ENCODE results near the gene UTY. TPM values are rescaled to one million over a fixed set of nuclear protein-coding genes. Genes with fewer than 3 reads are reported as not detected.
"Not testable (repeated sequence)": the region's sequence is repeated elsewhere in the genome, so short reads cannot be mapped to it uniquely, and the experiment has no call there.

The UTY gene
- total and polyA plus RNA-seq, 4 donors: 0.12 to 4.7 TPM; not detected in 2

GRCh38 chrY:13279561-13279960 is 200.3 kb downstream of the UTY start:
- Histone ChIP-seq H3K9ac (ENCODE audit: insufficient read depth in 1 of 2, low read length in 2 of 2) (no peak overlapping the region), H3K4me3 (no peak overlapping the region), H3K36me3 (ENCODE audit: control insufficient read depth in 4 of 4, insufficient read depth in 4 of 4, low read length in 4 of 4) (peaks cover 0 to 3% (median 0%) of the 10 kb centered on the region in 4 donors), H3K27ac (ENCODE audit: low read depth in 1 of 2, low read length in 1 of 2) (no peak overlapping the region), H3K9me3 (ENCODE audit: control insufficient read depth in 4 of 4, insufficient read depth in 3 of 4, low read length in 3 of 4) (no peaks in the 10 kb centered on the region), H3K27me3 (ENCODE audit: control insufficient read depth in 3 of 3, insufficient read depth in 3 of 3, low read length in 2 of 3) (no peaks in the 10 kb centered on the region), H3K4me1 (ENCODE audit: control insufficient read depth in 5 of 5, insufficient read depth in 5 of 5, low read length in 5 of 5) (no peaks in the 10 kb centered on the region)
- 100% methylated on average over 2 of the region's 2 CpGs; no CpG with 5 or more reads in 1 of the 2 donors for WGBS, 2 donors
- no peak for ATAC-seq (ENCODE audit: insufficient read depth, low FRiP score)
- no peak for DNase-seq
- TF ChIP-seq CTCF (IDR thresholded peaks at IDR 0.05; ENCODE audit: control extremely low read depth, extremely low read depth): no peak

GRCh38 chrY:13271706-13272105 is 208.1 kb downstream of the UTY start:
- no peak for ATAC-seq (ENCODE audit: insufficient read depth, low FRiP score)
- no peak for TF ChIP-seq CTCF (IDR thresholded peaks at IDR 0.05; ENCODE audit: control extremely low read depth, extremely low read depth)
- H3K27ac ChIP-seq (ENCODE audit: low read depth in 1 of 2, low read length in 1 of 2): no peak overlapping the region
- H3K4me1 ChIP-seq (ENCODE audit: control insufficient read depth in 5 of 5, insufficient read depth in 5 of 5, low read length in 5 of 5): no peaks in the 10 kb centered on the region
- H3K9me3 ChIP-seq (ENCODE audit: control insufficient read depth in 4 of 4, insufficient read depth in 3 of 4, low read length in 3 of 4): no peaks in the 10 kb centered on the region
- no peaks in the 10 kb centered on the region for H3K27me3 ChIP-seq (ENCODE audit: control insufficient read depth in 3 of 3, insufficient read depth in 3 of 3, low read length in 2 of 3)
- H3K4me3 ChIP-seq: no peak overlapping the region
- no peak overlapping the region for H3K9ac ChIP-seq (ENCODE audit: insufficient read depth in 1 of 2, low read length in 2 of 2)
- no peaks in the 10 kb centered on the region for H3K36me3 ChIP-seq (ENCODE audit: control insufficient read depth in 4 of 4, insufficient read depth in 4 of 4, low read length in 4 of 4)
- no peak for DNase-seq

GRCh38 chrY:13253941-13254440 is 225.8 kb downstream of the UTY start:
- WGBS, 2 donors: 58% methylated on average over 4 of the region's 4 CpGs; no CpG with 5 or more reads in 1 of the 2 donors
- not testable (repeated sequence) for H3K9ac ChIP-seq (ENCODE audit: insufficient read depth in 1 of 2, low read length in 2 of 2); H3K27me3 ChIP-seq (ENCODE audit: control insufficient read depth in 3 of 3, insufficient read depth in 3 of 3, low read length in 2 of 3); ATAC-seq (ENCODE audit: insufficient read depth, low FRiP score); H3K4me3 ChIP-seq; H3K27ac ChIP-seq (ENCODE audit: low read depth in 1 of 2, low read length in 1 of 2); H3K4me1 ChIP-seq (ENCODE audit: control insufficient read depth in 5 of 5, insufficient read depth in 5 of 5, low read length in 5 of 5); H3K9me3 ChIP-seq (ENCODE audit: control insufficient read depth in 4 of 4, insufficient read depth in 3 of 4, low read length in 3 of 4); H3K36me3 ChIP-seq (ENCODE audit: control insufficient read depth in 4 of 4, insufficient read depth in 4 of 4, low read length in 4 of 4)
- peak in 1 of 3 donors; percentile 4 for DNase-seq

GRCh38 chrY:13250421-13250820 is 229.4 kb downstream of the UTY start:
- no peaks in the 10 kb centered on the region for H3K36me3 ChIP-seq (ENCODE audit: control insufficient read depth in 4 of 4, insufficient read depth in 4 of 4, low read length in 4 of 4)
- no peak for ATAC-seq (ENCODE audit: insufficient read depth, low FRiP score)
- no peak overlapping the region for H3K27ac ChIP-seq (ENCODE audit: low read depth in 1 of 2, low read length in 1 of 2)
- H3K9ac ChIP-seq (ENCODE audit: insufficient read depth in 1 of 2, low read length in 2 of 2): no peak overlapping the region
- H3K4me1 ChIP-seq (ENCODE audit: control insufficient read depth in 5 of 5, insufficient read depth in 5 of 5, low read length in 5 of 5): peaks cover 0 to 2% (median 0%) of the 10 kb centered on the region in 5 donors
- H3K9me3 ChIP-seq (ENCODE audit: control insufficient read depth in 4 of 4, insufficient read depth in 3 of 4, low read length in 3 of 4): no peaks in the 10 kb centered on the region
- no peaks in the 10 kb centered on the region for H3K27me3 ChIP-seq (ENCODE audit: control insufficient read depth in 3 of 3, insufficient read depth in 3 of 3, low read length in 2 of 3)
- H3K4me3 ChIP-seq: no peak overlapping the region
- no peak for DNase-seq
- TF ChIP-seq CTCF (IDR thresholded peaks at IDR 0.05; ENCODE audit: control extremely low read depth, extremely low read depth): no peak
